ENCODE results near the gene APLN. TPM values are rescaled to one million over a fixed set of nuclear protein-coding genes. Genes with fewer than 3 reads are reported as not detected.

Gene APLN
- total and polyA plus RNA-seq, 2 donors (not counting 1 experiment from before 2014, with no cell fraction given) = 0.17 to 2.4 TPM

- no peaks in the 10 kb centered on the region for H3K4me1 ChIP-seq (ENCODE audit: control insufficient read depth, extremely low read depth, insufficient read depth, low read length)
Observed at GRCh38 chrX:129700536-129700935, 45.8 kb upstream of the APLN start.

GRCh38 chrX:129698150-129698549 lies 43.4 kb upstream of the APLN start:
- Histone ChIP-seq H4K20me1 (ENCODE audit: control insufficient read depth, extremely low read depth, insufficient read depth, low read length) (no peaks in the 10 kb centered on the region), H3K4me1 (ENCODE audit: control insufficient read depth, extremely low read depth, insufficient read depth, low read length) (no peaks in the 10 kb centered on the region), H3K9me3 (ENCODE audit: control insufficient read depth, insufficient read depth, low read depth, low read length) (no peaks in the 10 kb centered on the region), H3K79me2 (ENCODE audit: control insufficient read depth, insufficient read depth, low read length) (no peaks in the 10 kb centered on the region), H3K9ac (ENCODE audit: insufficient read depth, low read length) (no peak overlapping the region), H3K36me3 (ENCODE audit: control insufficient read depth, insufficient read depth, low read length) (no peaks in the 10 kb centered on the region), H2AFZ (ENCODE audit: low read length) (no peak overlapping the region), H3K4me3 (replicated peaks in 1 of 4; ENCODE audit: control extremely low read depth in 1 of 4, insufficient read depth in 1 of 4, low read depth in 3 of 4, low read length in 4 of 4) (no peak overlapping the region), H3K4me2 (ENCODE audit: extremely low read depth, insufficient read depth, low read length) (no peak overlapping the region), H3K27ac (ENCODE audit: insufficient read depth, low read length) (no peak overlapping the region), H3K27me3 (ENCODE audit: control insufficient read depth, insufficient read depth, low read length) (peaks cover under 1% of the 10 kb centered on the region)
- TF ChIP-seq CTCF (conservative IDR thresholded peaks at IDR 0.05 in 1 of 2, IDR thresholded peaks at IDR 0.05 in 1 of 2; ENCODE audit: low read depth in 1 of 2, low read length in 2 of 2) (no peak), EZH2 (IDR thresholded peaks at IDR 0.05; ENCODE audit: low read length, missing control alignments) (no peak)
- no peak for DNase-seq (ENCODE audit: low read depth in 2 of 2)

More at GRCh38 chrX:129700536-129700935, 45.8 kb upstream of the APLN start:
- Histone ChIP-seq H4K20me1 (ENCODE audit: control insufficient read depth, extremely low read depth, insufficient read depth, low read length) (no peaks in the 10 kb centered on the region), H3K27ac (ENCODE audit: insufficient read depth, low read length) (no peak overlapping the region), H2AFZ (ENCODE audit: low read length) (no peak overlapping the region), H3K9ac (ENCODE audit: insufficient read depth, low read length) (no peak overlapping the region), H3K4me3 (replicated peaks in 1 of 4; ENCODE audit: control extremely low read depth in 1 of 4, insufficient read depth in 1 of 4, low read depth in 3 of 4, low read length in 4 of 4) (no peak overlapping the region), H3K27me3 (ENCODE audit: control insufficient read depth, insufficient read depth, low read length) (peaks cover 2% of the 10 kb centered on the region), H3K4me2 (ENCODE audit: extremely low read depth, insufficient read depth, low read length) (no peak overlapping the region), H3K79me2 (ENCODE audit: control insufficient read depth, insufficient read depth, low read length) (no peaks in the 10 kb centered on the region), H3K36me3 (ENCODE audit: control insufficient read depth, insufficient read depth, low read length) (no peaks in the 10 kb centered on the region), H3K9me3 (ENCODE audit: control insufficient read depth, insufficient read depth, low read depth, low read length) (no peaks in the 10 kb centered on the region)
- no peak for DNase-seq (ENCODE audit: low read depth in 2 of 2)
- TF ChIP-seq CTCF (conservative IDR thresholded peaks at IDR 0.05 in 1 of 2, IDR thresholded peaks at IDR 0.05 in 1 of 2; ENCODE audit: low read depth in 1 of 2, low read length in 2 of 2) = no peak
- no peak for TF ChIP-seq EZH2 (IDR thresholded peaks at IDR 0.05; ENCODE audit: low read length, missing control alignments)

GRCh38 chrX:129697204-129697829 lies 42.6 kb upstream of the APLN start:
- H3K79me2 ChIP-seq (ENCODE audit: control insufficient read depth, insufficient read depth, low read length) = no peaks in the 10 kb centered on the region
- no peaks in the 10 kb centered on the region for H3K36me3 ChIP-seq (ENCODE audit: control insufficient read depth, insufficient read depth, low read length)
- TF ChIP-seq EZH2 (IDR thresholded peaks at IDR 0.05; ENCODE audit: low read length, missing control alignments) = no peak
- TF ChIP-seq CTCF (conservative IDR thresholded peaks at IDR 0.05 in 1 of 2, IDR thresholded peaks at IDR 0.05 in 1 of 2; ENCODE audit: low read depth in 1 of 2, low read length in 2 of 2) = no peak
- H3K4me2 ChIP-seq (ENCODE audit: extremely low read depth, insufficient read depth, low read length) = no peak overlapping the region
- no peak overlapping the region for H3K9ac ChIP-seq (ENCODE audit: insufficient read depth, low read length)
- no peaks in the 10 kb centered on the region for H3K27me3 ChIP-seq (ENCODE audit: control insufficient read depth, insufficient read depth, low read length)
- H3K9me3 ChIP-seq (ENCODE audit: control insufficient read depth, insufficient read depth, low read depth, low read length) = no peaks in the 10 kb centered on the region
- H3K27ac ChIP-seq (ENCODE audit: insufficient read depth, low read length) = no peak overlapping the region
- H3K4me3 ChIP-seq (replicated peaks in 1 of 4; ENCODE audit: control extremely low read depth in 1 of 4, insufficient read depth in 1 of 4, low read depth in 3 of 4, low read length in 4 of 4) = no peak overlapping the region
- H3K4me1 ChIP-seq (ENCODE audit: control insufficient read depth, extremely low read depth, insufficient read depth, low read length) = no peaks in the 10 kb centered on the region
- no peak for DNase-seq (ENCODE audit: low read depth in 2 of 2)
- no peak overlapping the region for H2AFZ ChIP-seq (ENCODE audit: low read length)
- no peaks in the 10 kb centered on the region for H4K20me1 ChIP-seq (ENCODE audit: control insufficient read depth, extremely low read depth, insufficient read depth, low read length)

All from fibroblast of lung (primary cell).